ENCODE data around the gene TTC39C.
A peak's percentile ranks its signal among the peaks of the same experiment; 100 is the strongest.
"Not testable (repeated sequence)": the region's sequence is repeated elsewhere in the genome, so short reads cannot be mapped to it uniquely, and the experiment has no call there.

The TTC39C gene

DNA sequence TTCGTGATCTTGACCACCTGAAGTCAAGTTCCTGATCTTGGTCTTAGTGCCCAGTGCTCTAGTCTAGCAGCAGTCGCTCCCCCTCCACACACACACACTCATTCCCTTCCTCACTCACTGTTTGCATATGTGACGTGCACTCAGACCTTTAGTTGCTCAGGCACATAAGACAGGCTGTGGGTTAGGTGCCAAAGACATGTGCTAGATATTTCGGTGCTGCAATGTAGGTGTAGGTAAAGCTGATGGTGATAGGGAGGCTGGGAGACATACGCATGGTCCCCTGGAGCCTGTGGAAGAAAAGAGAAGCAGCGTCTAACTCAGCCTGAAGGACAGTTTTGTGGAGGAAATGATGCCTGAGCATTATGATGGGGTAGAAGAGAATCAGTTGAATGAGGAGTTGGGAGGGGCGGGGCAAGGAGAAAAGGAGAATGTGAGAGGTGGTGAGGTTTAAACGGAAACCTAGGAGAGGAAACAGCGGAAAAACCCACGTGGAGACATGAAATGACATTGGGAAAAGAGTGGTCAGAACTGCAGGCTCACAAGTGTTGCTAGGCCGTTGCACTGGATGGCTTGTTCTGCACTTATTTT, 3.8 kb downstream of the TTC39C start:
- no peak for DNase-seq

DNA sequence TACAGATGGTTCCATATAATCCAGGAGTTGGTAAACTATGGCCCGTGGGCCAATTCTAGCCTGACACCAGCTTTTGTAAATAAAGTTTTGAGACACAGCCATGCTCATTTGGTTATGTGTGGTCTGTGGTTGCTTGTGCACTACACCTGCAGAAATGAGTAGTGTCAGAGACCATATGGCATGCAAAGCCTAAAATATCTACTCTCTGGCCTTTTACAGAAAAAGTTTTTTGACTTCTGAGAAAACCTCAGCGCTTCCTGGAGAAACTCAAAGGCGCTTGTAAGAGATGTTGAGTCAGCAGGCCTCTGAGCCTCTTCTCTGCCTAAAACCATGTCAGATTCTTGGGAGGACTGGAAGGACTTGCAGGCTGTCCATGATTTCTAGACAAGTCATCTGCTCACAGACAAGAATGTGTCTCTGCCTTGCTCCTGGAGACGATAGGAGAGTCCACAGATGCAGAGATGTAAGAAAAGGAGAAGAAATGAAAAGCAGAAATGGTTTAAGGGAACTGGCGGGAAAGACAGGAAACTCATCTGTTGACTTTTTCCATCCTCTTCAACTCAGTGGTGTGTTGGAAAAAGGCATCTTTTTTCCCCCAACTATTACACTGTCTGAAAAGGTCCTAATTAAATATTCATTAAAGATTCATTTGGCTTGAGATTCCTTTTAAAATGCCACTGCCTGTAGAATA, 5.2 kb downstream of the TTC39C start:
- DNase-seq: no peak

- DNase-seq: no peak
Observed at GRCh38 chr18:24021505-24021904, 7.0 kb downstream of the TTC39C start.

DNA sequence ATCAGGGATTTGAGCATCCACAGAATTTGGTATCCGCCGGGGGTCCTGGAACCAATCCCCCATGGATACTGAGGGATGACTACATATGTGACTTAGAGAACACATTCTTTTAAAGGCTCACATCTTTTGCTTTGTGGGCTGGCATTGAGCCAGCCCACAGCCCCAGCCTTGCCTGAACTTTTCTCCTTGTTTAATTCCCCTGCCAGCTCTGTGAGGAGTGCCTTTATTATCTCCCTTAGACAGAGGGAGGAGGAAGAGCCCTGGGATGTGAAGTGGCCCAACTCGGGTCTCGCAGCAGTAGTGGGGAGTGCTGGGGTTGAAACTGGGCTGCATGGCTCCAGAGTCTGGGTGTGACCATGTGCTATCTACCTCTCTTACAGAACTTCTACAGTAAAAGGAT, 7.6 kb downstream of the TTC39C start:
- peak; percentile 13 for DNase-seq

- DNase-seq: no peak
Observed at GRCh38 chr18:24023185-24023814, 8.7 kb downstream of the TTC39C start.

- no peak for DNase-seq
Observed at GRCh38 chr18:24024425-24024824, 9.9 kb downstream of the TTC39C start.

DNA sequence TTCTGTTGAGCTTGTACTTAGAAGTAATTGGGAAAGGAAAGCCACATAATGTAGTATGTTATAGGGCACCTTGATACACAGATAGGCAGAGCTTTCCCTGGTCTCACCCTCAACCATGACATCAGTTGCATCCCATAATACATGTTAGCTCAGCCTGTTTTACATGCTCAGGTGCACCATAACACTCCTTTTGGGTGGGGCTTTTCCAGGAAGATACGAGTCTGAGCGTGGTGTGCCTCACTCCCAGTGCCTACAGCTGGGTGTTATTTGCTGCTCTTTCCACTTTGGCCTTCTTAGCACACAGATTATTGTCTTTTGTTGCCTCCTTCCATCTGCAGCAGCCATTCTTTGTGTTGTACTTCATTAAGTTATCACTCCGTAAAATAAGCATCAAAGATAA, 11.9 kb downstream of the TTC39C start:
- DNase-seq: no peak

DNA sequence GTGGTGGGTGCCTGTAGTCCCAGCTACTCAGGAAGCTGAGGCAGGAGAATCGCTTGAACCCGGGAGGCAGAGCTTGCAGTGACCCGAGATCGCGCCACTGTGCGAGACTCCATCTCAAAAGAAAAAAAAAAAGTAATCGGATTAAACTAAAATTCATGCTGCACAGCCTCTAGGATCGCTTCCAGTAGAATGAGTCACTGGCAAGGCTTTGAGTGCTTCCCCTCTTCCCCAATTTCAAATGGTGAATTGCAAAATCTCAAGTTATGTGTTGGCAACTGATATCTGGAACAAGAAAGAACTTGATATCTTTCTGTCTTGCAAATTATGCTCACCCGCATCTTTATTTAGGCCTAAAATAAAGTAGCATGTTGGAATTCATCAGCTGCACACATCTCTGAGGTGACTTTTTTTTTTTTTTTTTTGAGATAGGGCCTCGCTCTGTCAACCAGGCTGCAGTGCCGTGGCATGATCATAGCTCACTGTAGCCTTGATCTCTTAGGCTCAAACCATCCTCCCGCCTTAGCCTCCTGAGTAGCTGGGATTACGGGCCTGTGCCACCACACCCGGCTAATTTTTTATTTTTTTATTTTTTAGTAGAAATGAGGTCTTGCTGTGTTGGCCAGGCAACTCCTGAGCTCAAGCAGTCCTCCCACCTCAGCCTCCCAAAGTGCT, 12.7 kb downstream of the TTC39C start:
- DNase-seq: peak; percentile 88

DNA sequence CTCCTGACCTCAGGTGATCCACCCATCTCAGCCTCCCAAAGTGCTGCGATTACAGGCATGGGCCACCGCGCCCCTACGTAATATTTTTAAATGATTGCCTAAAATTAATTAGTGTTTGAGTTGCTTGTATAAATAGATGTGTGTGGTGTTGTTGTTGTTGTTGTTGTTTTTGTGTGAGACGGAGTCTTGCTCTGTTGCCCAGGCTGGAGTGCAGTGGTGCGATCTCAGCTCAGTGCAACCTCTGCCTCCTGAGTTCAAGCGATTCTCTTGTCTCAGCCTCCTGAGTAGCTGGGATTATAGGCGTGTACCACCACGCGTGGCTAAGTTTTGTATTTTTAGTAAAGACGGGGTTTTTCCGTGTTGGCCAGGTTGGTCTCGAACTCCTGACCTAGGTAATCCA, 14.4 kb downstream of the TTC39C start:
- not testable (repeated sequence) for DNase-seq

- no peak for DNase-seq
Observed at GRCh38 chr18:24031318-24031717, 16.8 kb downstream of the TTC39C start.

GRCh38 chr18:24031916-24032315, 17.4 kb downstream of the TTC39C start:
- DNase-seq: no peak

DNA sequence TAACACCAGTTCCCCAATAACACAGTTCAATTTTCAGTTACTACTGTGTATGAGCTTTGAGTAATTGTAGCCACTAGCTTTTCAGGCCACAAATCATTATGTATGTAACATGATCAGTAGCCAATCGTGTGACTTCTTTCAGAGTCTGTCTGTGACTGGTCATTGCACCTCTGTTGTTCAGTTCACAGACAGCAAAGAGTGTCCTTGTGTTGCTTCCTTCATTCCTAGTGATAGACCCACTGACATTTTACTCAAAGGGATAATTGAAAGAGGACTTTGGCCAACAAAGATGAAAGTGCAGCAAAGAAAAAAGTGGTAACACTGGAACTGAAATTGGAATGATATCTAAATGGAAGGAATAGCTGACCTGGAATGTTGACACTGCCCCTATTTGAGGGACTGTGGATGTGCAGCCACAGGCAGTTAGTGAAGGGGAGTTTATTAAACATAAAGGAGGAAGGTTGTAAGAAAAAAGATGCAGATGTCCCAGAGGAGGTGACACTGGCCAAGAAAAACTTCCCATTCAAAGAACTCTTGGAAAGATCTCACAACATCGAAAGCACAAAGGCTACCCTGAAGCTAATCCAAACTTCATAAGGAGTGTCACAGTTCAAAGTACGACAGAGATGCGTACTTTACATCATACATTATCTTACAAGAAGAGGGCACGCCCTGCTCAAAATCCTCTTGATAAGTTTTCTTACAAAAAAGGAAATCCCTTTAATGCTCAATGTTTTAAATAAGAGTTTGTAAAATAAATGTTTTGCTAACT, 19.3 kb downstream of the TTC39C start:
- no peak for DNase-seq

- no peak for DNase-seq
Observed at GRCh38 chr18:24035316-24035715, 20.8 kb downstream of the TTC39C start.

- DNase-seq: no peak
Observed at GRCh38 chr18:24039671-24040070, 25.1 kb downstream of the TTC39C start.

DNA sequence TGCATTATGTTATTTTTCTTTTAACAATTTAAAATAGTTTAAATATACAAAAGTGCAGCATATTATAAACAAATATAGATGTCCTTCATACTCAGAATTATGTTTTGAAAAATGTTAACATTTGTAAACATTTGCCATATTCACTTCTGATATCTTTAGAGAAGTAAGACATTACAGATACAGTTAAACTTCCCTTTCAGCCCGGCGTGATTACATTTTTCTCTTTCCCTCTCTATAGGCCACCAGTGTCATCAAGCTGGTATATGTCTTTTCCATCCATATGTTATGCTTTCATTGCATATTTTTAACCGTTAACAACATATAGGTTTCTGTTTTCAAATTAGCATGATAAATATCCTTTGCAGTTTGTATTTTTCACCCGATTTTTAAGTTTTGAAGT, 27.1 kb downstream of the TTC39C start:
- no peak for DNase-seq

- no peak for DNase-seq
Observed at GRCh38 chr18:24043403-24043802, 28.8 kb downstream of the TTC39C start.

DNA sequence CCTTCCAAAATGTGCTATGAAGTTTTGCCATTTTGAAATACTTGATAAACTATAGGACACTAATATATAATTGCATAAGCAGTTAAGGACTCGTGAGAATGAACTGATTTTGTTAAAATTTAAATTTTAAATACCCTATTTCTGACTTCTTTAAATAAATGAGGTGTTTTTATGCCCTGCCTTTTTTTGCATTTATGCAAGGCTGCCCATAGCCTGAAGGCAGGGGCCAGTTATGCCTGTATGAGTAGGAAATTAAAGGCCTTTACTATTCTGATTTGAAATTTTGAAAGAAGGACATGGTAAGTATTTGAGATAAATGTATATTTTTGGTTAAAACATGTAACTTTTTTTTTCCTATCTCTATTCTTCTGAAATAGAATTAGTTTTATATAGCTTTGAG, 33.7 kb downstream of the TTC39C start:
- no peak for DNase-seq

- no peak for DNase-seq
Observed at GRCh38 chr18:24049142-24049541, 34.6 kb downstream of the TTC39C start.

- DNase-seq: peak; percentile 62
Observed at GRCh38 chr18:24051031-24051947, 36.7 kb downstream of the TTC39C start.

DNA sequence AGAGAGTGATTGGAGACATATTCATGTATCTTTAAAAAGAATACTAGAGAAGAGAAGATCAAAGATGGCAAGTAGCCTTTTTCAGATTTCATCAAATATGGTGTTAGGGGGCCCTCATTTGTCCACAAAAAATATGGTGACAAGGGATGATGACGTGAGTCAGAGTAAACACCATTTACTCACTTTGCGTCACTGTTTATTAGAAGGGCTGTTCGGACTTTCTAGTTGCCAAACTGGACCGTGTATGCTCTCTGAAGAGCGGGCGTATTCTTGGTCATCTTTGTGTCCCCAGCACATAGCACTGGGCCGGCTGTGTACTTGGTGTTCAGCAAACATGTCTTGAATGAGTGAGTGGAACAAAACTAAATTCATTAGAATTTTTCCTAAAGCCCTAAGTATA, 37.5 kb downstream of the TTC39C start:
- DNase-seq: peak; percentile 31

- no peak for DNase-seq
Observed at GRCh38 chr18:24053211-24053610, 38.7 kb downstream of the TTC39C start.

DNA sequence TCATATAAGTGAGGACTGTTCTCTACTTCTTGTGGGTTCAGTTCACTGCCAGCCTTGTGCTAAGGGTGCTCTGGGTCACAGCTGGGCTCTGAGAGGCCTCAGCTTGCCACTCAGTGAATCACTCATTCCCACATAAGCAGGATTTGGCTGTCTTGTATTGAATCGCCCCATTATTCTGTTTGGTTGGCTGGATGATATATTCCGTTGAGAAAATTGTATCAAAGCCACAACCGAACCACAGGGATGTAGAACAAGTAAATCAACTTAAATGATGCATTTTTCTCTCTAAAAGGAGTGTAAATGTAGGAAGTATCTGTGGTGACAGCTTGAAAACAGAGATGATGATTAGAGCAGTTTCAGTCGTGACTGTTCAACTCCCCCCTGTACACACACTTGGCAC, 39.6 kb downstream of the TTC39C start:
- DNase-seq: peak; percentile 27
